ENCODE measurements around the gene CTSO. TPM values are rescaled to one million over a fixed set of nuclear protein-coding genes. Genes with fewer than 3 reads are reported as not detected.

CTSO gene
- total and polyA plus RNA-seq, 2 experiments from 2014 or later: 16.4 to 28.2 TPM

DNA sequence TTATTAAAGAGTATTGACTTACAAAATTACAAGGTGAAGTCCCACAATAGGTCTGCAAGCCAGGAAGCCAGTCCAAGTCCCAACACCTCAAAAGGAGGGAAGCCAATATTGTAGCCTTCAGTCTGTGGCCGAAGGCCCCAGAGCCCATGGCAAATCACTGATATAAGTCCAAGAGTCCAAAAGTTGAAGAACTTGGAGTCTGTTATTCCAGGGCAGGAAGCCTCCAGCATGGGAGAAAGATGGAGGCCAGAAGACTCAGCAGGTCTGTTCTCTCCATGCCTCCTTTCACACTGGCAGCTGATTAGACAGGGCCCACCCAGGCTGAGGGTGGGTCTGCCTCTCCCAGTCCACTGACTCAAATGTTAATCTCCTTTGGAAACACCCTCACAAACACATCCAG lies 32.1 kb downstream of the CTSO start:
- no peaks in the 10 kb centered on the region for H3K36me3 ChIP-seq (replicated peaks; ENCODE audit: insufficient read depth, low read depth)

DNA sequence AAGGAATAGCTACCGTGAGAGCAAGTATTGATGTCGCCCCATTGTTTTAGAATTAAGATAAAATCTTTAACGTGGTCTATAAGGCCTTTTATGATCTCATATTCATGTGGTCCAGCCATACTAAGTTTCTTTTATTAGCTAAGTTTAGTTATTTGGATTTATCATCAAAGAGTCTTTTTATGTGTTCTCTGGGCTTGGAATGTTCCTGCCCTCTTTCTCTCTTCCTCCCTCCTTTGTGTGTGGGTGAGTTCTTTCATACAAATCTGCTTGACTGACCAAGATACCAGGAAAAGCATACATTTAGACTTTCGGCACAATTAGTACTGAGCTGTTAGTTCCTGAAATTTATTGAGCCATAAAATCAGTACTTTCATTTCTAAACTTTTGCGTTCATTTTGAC lies 38.9 kb downstream of the CTSO start:
- Histone ChIP-seq H3K9me3 (ENCODE audit: low read depth) (no peaks in the 10 kb centered on the region), H3K36me3 (replicated peaks; ENCODE audit: insufficient read depth, low read depth) (no peaks in the 10 kb centered on the region), H3K27me3 (no peaks in the 10 kb centered on the region), H3K4me1 (ENCODE audit: insufficient read depth) (no peaks in the 10 kb centered on the region), H3K9me2 (replicated peaks; ENCODE audit: insufficient read depth) (no peaks in the 10 kb centered on the region), H3K79me2 (no peaks in the 10 kb centered on the region), H2AFZ (peak overlapping the region; percentile 4), H3K27ac (no peak overlapping the region), H4K20me1 (ENCODE audit: insufficient read depth, poor library complexity, severe bottlenecking) (no peaks in the 10 kb centered on the region), H3K4me2 (peak overlapping the region; percentile 5), H3K4me3 (no peak overlapping the region)
- 33% methylated on average over 5 of the region's 5 CpGs for WGBS (ENCODE audit: low lambda C conversion rate, missing lambda C conversion rate)
- TF ChIP-seq EZH2 (IDR thresholded peaks at IDR 0.05; ENCODE audit: borderline replicate concordance): no peak
- TF ChIP-seq, protein P1, sequence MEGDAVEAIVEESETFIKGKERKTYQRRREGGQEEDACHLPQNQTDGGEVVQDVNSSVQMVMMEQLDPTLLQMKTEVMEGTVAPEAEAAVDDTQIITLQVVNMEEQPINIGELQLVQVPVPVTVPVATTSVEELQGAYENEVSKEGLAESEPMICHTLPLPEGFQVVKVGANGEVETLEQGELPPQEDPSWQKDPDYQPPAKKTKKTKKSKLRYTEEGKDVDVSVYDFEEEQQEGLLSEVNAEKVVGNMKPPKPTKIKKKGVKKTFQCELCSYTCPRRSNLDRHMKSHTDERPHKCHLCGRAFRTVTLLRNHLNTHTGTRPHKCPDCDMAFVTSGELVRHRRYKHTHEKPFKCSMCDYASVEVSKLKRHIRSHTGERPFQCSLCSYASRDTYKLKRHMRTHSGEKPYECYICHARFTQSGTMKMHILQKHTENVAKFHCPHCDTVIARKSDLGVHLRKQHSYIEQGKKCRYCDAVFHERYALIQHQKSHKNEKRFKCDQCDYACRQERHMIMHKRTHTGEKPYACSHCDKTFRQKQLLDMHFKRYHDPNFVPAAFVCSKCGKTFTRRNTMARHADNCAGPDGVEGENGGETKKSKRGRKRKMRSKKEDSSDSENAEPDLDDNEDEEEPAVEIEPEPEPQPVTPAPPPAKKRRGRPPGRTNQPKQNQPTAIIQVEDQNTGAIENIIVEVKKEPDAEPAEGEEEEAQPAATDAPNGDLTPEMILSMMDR (IDR thresholded peaks at IDR 0.05; ENCODE audit: poor library complexity): no peak
- no peak for TF ChIP-seq EZH2phosphoT487 (IDR thresholded peaks at IDR 0.05; ENCODE audit: low read depth, severe bottlenecking, unreplicated experiment)
- DNase-seq (ENCODE audit: low spot score): no peak

More for the DNA sequence above, 32.1 kb downstream of the CTSO start:
- no peaks in the 10 kb centered on the region for H3K9me3 ChIP-seq (ENCODE audit: low read depth)
- no peaks in the 10 kb centered on the region for H4K20me1 ChIP-seq (ENCODE audit: insufficient read depth, poor library complexity, severe bottlenecking)
- DNase-seq (ENCODE audit: low spot score): no peak
- H3K4me3 ChIP-seq: no peak overlapping the region
- no peaks in the 10 kb centered on the region for H3K9me2 ChIP-seq (replicated peaks; ENCODE audit: insufficient read depth)
- TF ChIP-seq, protein P1 (IDR thresholded peaks at IDR 0.05; ENCODE audit: poor library complexity): no peak
- no peak for TF ChIP-seq EZH2 (IDR thresholded peaks at IDR 0.05; ENCODE audit: borderline replicate concordance)
- TF ChIP-seq EZH2phosphoT487 (IDR thresholded peaks at IDR 0.05; ENCODE audit: low read depth, severe bottlenecking, unreplicated experiment): no peak
- 100% methylated on average over 1 of the region's 1 CpG for whole genome bisulfite sequencing (ENCODE audit: low lambda C conversion rate, missing lambda C conversion rate)
- no peaks in the 10 kb centered on the region for H3K79me2 ChIP-seq
- no peaks in the 10 kb centered on the region for H3K4me1 ChIP-seq (ENCODE audit: insufficient read depth)
- no peak overlapping the region for H2AFZ ChIP-seq
- H3K27ac ChIP-seq: no peak overlapping the region
- H3K4me2 ChIP-seq: no peak overlapping the region
- H3K27me3 ChIP-seq: no peaks in the 10 kb centered on the region

DNA sequence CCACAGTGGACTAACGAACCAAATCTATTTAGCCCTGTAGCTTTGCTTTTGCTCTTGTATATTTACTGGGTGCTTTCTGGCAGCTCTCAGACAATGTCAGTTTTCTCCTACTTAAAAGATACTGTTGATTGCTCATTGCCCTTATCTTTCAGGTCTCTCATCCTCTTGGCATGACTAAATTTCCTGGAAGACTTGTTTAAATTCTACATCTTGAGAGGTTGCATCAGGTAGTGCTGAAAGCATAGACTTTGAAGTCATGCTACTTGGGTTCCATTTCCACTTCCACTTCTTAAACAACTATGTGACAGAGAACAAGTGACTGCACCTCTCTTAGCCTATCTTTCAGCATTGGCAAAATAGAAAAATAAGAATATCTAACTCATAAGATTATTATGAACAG lies 41.8 kb downstream of the CTSO start:
- no peaks in the 10 kb centered on the region for H4K20me1 ChIP-seq (ENCODE audit: insufficient read depth, poor library complexity, severe bottlenecking)
- TF ChIP-seq EZH2phosphoT487 (IDR thresholded peaks at IDR 0.05; ENCODE audit: low read depth, severe bottlenecking, unreplicated experiment) (no peak), EZH2 (IDR thresholded peaks at IDR 0.05; ENCODE audit: borderline replicate concordance) (no peak)
- TF ChIP-seq, protein P1 (IDR thresholded peaks at IDR 0.05; ENCODE audit: poor library complexity): no peak
- no peaks in the 10 kb centered on the region for H3K27me3 ChIP-seq
- WGBS (ENCODE audit: low lambda C conversion rate, missing lambda C conversion rate): 78% methylated on average over 1 of the region's 1 CpG
- H3K79me2 ChIP-seq: no peaks in the 10 kb centered on the region
- no peak overlapping the region for H3K4me2 ChIP-seq
- H3K9me2 ChIP-seq (replicated peaks; ENCODE audit: insufficient read depth): no peaks in the 10 kb centered on the region
- no peaks in the 10 kb centered on the region for H3K9me3 ChIP-seq (ENCODE audit: low read depth)
- no peak overlapping the region for H2AFZ ChIP-seq
- H3K27ac ChIP-seq: no peak overlapping the region
- H3K36me3 ChIP-seq (replicated peaks; ENCODE audit: insufficient read depth, low read depth): no peaks in the 10 kb centered on the region
- DNase-seq (ENCODE audit: low spot score): no peak
- H3K4me3 ChIP-seq: no peak overlapping the region
- H3K4me1 ChIP-seq (ENCODE audit: insufficient read depth): peaks cover 11% of the 10 kb centered on the region

Data from hepatocyte (in vitro differentiated cells).